Measurements from ENCODE around the gene GHITM. TPM values are rescaled to one million over a fixed set of nuclear protein-coding genes. Genes with fewer than 3 reads are reported as not detected.

The GHITM gene
- total RNA-seq, 2 experiments from 2014 or later: 198 TPM

DNA sequence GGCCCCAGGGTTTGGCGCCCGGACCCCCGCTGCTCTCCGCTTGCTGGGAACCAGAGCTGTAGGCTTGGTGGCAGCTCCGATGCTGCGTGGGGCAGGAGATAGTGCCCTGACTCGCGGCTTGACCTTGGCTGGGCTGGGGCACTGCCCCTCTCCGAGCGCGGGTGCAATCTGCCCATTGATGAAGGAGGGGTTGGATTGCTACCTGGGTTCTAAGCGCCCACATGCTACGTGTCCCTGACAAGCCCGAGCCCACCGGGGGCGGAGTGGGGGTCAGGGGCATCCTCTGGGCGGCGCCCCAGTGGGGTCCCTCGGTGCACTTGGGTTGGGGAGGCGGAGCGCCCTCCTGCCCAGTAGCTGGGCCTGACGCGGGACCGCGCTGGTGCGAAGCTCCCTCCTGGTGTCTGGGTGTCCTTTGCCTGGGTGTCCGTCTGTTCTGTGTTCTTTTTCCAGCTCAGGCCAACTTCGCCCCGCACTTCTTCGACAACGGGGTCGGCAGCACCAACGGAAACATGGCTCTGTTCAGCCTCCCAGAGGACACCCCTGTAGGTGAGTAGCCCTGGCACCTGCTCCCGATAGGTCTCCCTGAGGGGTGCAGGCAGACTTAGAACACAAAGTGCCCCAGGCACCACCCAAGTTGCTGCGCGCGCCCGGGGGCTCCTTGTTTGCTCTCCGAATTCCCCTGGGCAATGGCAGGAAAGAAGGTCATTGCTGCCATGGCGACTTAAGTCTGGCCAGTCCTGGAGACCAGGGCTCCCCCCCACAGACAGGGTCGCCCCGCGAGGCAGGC is 55.9 kb downstream of the GHITM start:
- H3K36me3 Mint-ChIP-seq (ENCODE audit: low read depth): no peaks in the 10 kb centered on the region
- peaks cover 10% of the 10 kb centered on the region for H3K27me3 Mint-ChIP-seq
- peaks cover 10% of the 10 kb centered on the region for H3K4me1 Mint-ChIP-seq (ENCODE audit: low read depth)
- ATAC-seq (no peak), DNase-seq (no peak)
- peak overlapping the region; percentile 57 for H3K4me3 Mint-ChIP-seq
- TF ChIP-seq, protein P1, sequence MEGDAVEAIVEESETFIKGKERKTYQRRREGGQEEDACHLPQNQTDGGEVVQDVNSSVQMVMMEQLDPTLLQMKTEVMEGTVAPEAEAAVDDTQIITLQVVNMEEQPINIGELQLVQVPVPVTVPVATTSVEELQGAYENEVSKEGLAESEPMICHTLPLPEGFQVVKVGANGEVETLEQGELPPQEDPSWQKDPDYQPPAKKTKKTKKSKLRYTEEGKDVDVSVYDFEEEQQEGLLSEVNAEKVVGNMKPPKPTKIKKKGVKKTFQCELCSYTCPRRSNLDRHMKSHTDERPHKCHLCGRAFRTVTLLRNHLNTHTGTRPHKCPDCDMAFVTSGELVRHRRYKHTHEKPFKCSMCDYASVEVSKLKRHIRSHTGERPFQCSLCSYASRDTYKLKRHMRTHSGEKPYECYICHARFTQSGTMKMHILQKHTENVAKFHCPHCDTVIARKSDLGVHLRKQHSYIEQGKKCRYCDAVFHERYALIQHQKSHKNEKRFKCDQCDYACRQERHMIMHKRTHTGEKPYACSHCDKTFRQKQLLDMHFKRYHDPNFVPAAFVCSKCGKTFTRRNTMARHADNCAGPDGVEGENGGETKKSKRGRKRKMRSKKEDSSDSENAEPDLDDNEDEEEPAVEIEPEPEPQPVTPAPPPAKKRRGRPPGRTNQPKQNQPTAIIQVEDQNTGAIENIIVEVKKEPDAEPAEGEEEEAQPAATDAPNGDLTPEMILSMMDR (IDR thresholded peaks at IDR 0.05): no peak
- no peaks in the 10 kb centered on the region for H3K9me3 Mint-ChIP-seq
- ChIA-PET CTCF (interaction anchor here (0.7 to 2.5 kb wide), 2 partner anchors 10 to 47 kb away, joined by 3 to 12 read pairs; no protein-coding TSS in a partner anchor), POLR2A (no interaction called here)
- H3K27ac Mint-ChIP-seq: no peak overlapping the region
- intact Hi-C loops (cut with micrococcal nuclease): no loop called here

DNA sequence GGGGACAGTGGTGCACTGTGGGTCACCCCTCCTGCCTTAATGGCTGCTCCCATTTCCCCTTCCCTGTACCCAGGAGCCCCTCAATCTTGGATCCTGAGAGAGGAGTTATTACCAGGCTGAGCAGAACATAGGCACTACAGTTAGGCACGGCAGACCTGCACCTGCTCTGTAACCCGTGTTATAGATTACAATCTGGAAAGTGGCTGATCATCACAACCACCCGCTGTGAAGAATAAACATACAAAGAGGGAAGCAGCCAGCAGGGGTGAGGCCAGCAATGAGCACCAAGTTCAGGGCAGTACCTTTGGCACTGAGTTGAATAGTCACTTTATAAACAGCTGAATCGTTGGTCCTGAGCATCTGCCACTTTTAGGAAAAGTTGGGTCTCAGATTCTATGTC is 56.8 kb downstream of the GHITM start:
- Mint-ChIP-seq H3K9me3 (no peaks in the 10 kb centered on the region), H3K36me3 (ENCODE audit: low read depth) (no peaks in the 10 kb centered on the region), H3K27me3 (peaks cover 10% of the 10 kb centered on the region), H3K4me3 (no peak overlapping the region), H3K27ac (no peak overlapping the region), H3K4me1 (ENCODE audit: low read depth) (peaks cover 5% of the 10 kb centered on the region)
- DNase-seq: no peak
- intact Hi-C loops (cut with micrococcal nuclease): no loop called here
- CTCF ChIA-PET: no interaction called here
- POLR2A ChIA-PET: interaction anchor here (1.8 kb wide), 1 partner anchor 57 kb away, joined by 6 read pairs; the partner anchor contains the start of gene GHITM
- ATAC-seq: no peak
- TF ChIP-seq, protein P1 (IDR thresholded peaks at IDR 0.05): no peak

DNA sequence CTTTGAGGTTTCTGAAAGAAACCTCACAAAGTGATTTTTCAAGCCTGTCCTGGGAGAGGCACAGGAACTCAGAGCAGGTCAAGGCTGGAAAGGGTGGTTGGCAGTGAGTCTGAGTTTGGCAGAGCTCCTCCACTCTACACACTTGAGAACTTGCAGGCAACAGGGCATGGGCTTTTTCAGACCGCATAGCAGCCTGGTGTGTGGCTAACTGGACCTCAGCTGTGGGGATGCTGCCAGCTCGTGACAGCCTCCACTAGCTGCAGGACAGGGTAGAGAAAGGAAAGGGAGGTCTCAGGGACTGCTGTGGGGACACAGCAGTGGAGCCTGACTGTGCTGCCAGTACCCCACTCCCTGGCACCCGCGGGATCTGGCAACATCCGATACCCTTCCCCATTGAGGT is 57.6 kb downstream of the GHITM start:
- intact Hi-C loops (cut with micrococcal nuclease): no loop called here
- Mint-ChIP-seq H3K27me3 (peaks cover 10% of the 10 kb centered on the region), H3K4me1 (ENCODE audit: low read depth) (no peaks in the 10 kb centered on the region), H3K27ac (no peak overlapping the region), H3K4me3 (no peak overlapping the region), H3K9me3 (no peaks in the 10 kb centered on the region), H3K36me3 (ENCODE audit: low read depth) (no peaks in the 10 kb centered on the region)
- ChIA-PET CTCF (interaction anchor here (1.7 kb wide), 1 partner anchor 48 kb away, joined by 4 read pairs; no protein-coding TSS in a partner anchor), POLR2A (interaction anchor here (1.8 kb wide), 1 partner anchor 58 kb away, joined by 6 read pairs; the partner anchor contains the start of gene GHITM)
- DNase-seq (no peak), ATAC-seq (no peak)
- TF ChIP-seq, protein P1 (IDR thresholded peaks at IDR 0.05): no peak

DNA sequence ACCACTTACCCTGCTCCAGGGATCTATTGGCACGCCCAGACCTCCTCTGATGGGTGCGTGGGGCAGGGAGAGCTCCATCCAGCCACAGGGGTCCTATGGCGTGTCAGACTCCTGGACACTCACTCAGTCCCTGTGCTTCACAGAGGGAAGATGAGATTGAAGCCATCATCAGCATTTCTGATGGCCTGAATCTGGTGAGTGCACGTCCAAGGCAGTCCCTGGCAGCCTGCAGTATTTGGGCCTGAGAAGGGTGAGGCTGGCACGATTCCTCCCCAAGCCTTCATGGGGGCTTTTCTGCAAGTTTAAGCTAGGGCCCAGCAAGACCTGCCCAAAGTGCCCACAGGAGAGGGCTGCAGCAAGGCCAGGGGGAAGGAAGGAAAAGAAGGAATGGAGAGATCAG is 58.3 kb downstream of the GHITM start:
- intact Hi-C loops (cut with micrococcal nuclease): no loop called here
- H3K27ac Mint-ChIP-seq: no peak overlapping the region

More for the DNA sequence above, 58.3 kb downstream of the GHITM start:
- POLR2A ChIA-PET: interaction anchor here (1.8 kb wide), 1 partner anchor 59 kb away, joined by 6 read pairs; the partner anchor contains the start of gene GHITM
- Mint-ChIP-seq H3K4me3 (no peak overlapping the region), H3K36me3 (ENCODE audit: low read depth) (no peaks in the 10 kb centered on the region), H3K9me3 (no peaks in the 10 kb centered on the region), H3K27me3 (peaks cover 10% of the 10 kb centered on the region), H3K4me1 (ENCODE audit: low read depth) (no peaks in the 10 kb centered on the region)
- CTCF ChIA-PET: interaction anchor here (1.3 to 1.7 kb wide), 3 partner anchors 41 to 50 kb away, joined by 4 read pairs; no protein-coding TSS in a partner anchor
- DNase-seq (no peak), ATAC-seq (no peak)
- TF ChIP-seq, protein P1 (IDR thresholded peaks at IDR 0.05): no peak

Measured in activated CD8-positive, alpha-beta T cell treated with anti-CD3 and anti-CD28 coated beads for 36 hours (primary cell).